H9 (cell line): ENCODE data around the gene ATP2B2. TPM values are rescaled to one million over a fixed set of nuclear protein-coding genes. Genes with fewer than 3 reads are reported as not detected.

Source experiments
- DNase-seq: peaks from one replicate; pipeline ENCODE4 v3.0.0-alpha.2; 2017
- H2AFZ ChIP-seq: one replicate; pipeline ENCODE4 v1.6.1; 2013; ENCODE audit warnings: mild to moderate bottlenecking, low read length, control low read depth, moderate library complexity
- H2AK5ac ChIP-seq: 2 replicates; pipeline ENCODE4 v1.6.1; 2013; ENCODE audit warnings: low read length, control low read depth, mixed read lengths; ENCODE audit not compliant: insufficient read length
- H2BK120ac ChIP-seq: one replicate; pipeline ENCODE4 v1.6.1; 2013; ENCODE audit warnings: low read depth, mild to moderate bottlenecking, low read length, control low read depth, inconsistent platforms; ENCODE audit not compliant: poor library complexity, severe bottlenecking
- H2BK12ac ChIP-seq: 2 replicates; pipeline ENCODE4 v1.6.1; 2013; ENCODE audit warnings: low read length, control low read depth, mixed read lengths, low read depth; ENCODE audit not compliant: insufficient read length
- H2BK15ac ChIP-seq: 2 replicates; pipeline ENCODE4 v1.6.1; 2013; ENCODE audit warnings: low read depth, low read length, control low read depth
- H2BK20ac ChIP-seq: one replicate; pipeline ENCODE4 v1.6.1; 2013; ENCODE audit warnings: low read depth, mild to moderate bottlenecking, low read length, control low read depth, inconsistent platforms; ENCODE audit not compliant: poor library complexity, severe bottlenecking
- H2BK5ac ChIP-seq: 2 replicates; pipeline ENCODE4 v1.6.1; 2013; ENCODE audit warnings: low read length, control low read depth, mixed read lengths; ENCODE audit not compliant: insufficient read length
- H3K14ac ChIP-seq: 2 replicates; pipeline ENCODE4 v1.6.1; 2013; ENCODE audit warnings: low read length, control low read depth; ENCODE audit not compliant: insufficient read depth
- H3K18ac ChIP-seq: 2 replicates; pipeline ENCODE4 v1.6.1; 2013; ENCODE audit warnings: low read depth, mild to moderate bottlenecking, mixed read lengths, low read length, control low read depth; ENCODE audit not compliant: insufficient read length
- H3K23ac ChIP-seq: 2 replicates; pipeline ENCODE4 v1.6.1; 2013; ENCODE audit warnings: low read length, control low read depth, mixed read lengths, low read depth; ENCODE audit not compliant: insufficient read length
- H3K23me2 ChIP-seq: 2 replicates; pipeline ENCODE4 v1.6.1; 2013; ENCODE audit warnings: low read depth, mild to moderate bottlenecking, mixed read lengths, low read length, control low read depth; ENCODE audit not compliant: insufficient read length, poor library complexity, severe bottlenecking
- H3K27ac ChIP-seq: 2 replicates; pipeline ENCODE4 v1.5.1; 2013; ENCODE audit warnings: low read length, control low read depth, mixed read lengths, low read depth; ENCODE audit not compliant: insufficient read length
- H3K27me3 ChIP-seq: 2 replicates; pipeline ENCODE4 v1.6.1; 2013; ENCODE audit warnings: low read length, control low read depth, inconsistent platforms; ENCODE audit not compliant: insufficient read depth
- H3K4ac ChIP-seq: 2 replicates; pipeline ENCODE4 v1.6.1; 2013; ENCODE audit warnings: low read depth, mild to moderate bottlenecking, control low read depth, inconsistent platforms, low read length, moderate library complexity
- H3K4me1 ChIP-seq: 2 replicates; pipeline ENCODE4 v1.6.1; 2013; ENCODE audit warnings: low read length, control low read depth, inconsistent platforms; ENCODE audit not compliant: insufficient read depth
- H3K4me2 ChIP-seq: 2 replicates; pipeline ENCODE4 v1.6.1; 2013; ENCODE audit warnings: low read length, control low read depth, mixed read lengths; ENCODE audit not compliant: insufficient read length, insufficient read depth
- H3K56ac ChIP-seq: 2 replicates; pipeline ENCODE4 v1.6.1; 2013; ENCODE audit warnings: low read depth, mild to moderate bottlenecking, mixed read lengths, low read length, control low read depth; ENCODE audit not compliant: insufficient read length
- H3K79me1 ChIP-seq: 2 replicates; pipeline ENCODE4 v1.6.1; 2013; ENCODE audit warnings: low read depth, mild to moderate bottlenecking, moderate library complexity, low read length, control low read depth, inconsistent platforms; ENCODE audit not compliant: insufficient read depth, poor library complexity, severe bottlenecking
- H3K79me2 ChIP-seq: 2 replicates; pipeline ENCODE4 v1.6.1; 2013; ENCODE audit warnings: low read length, control low read depth, inconsistent platforms; ENCODE audit not compliant: insufficient read depth
- H3K9ac ChIP-seq: 2 replicates; pipeline ENCODE4 v1.6.1; 2013; ENCODE audit warnings: low read length, control low read depth, mixed read lengths; ENCODE audit not compliant: insufficient read length; ENCODE audit errors: extremely low read depth
- H3K9me3 ChIP-seq: one replicate; pipeline ENCODE4 v1.6.1; 2013; ENCODE audit warnings: low read depth, low read length, inconsistent platforms; ENCODE audit not compliant: control insufficient read depth
- H3T11ph ChIP-seq: one replicate; pipeline ENCODE4 v1.6.1; 2013; ENCODE audit warnings: mild to moderate bottlenecking, low read length, control low read depth, inconsistent platforms
- H4K20me1 ChIP-seq: one replicate; pipeline ENCODE4 v1.6.1; 2013; ENCODE audit not compliant: control insufficient read depth, insufficient read length, insufficient read depth
- H4K5ac ChIP-seq: 2 replicates; pipeline ENCODE4 v1.6.1; 2013; ENCODE audit warnings: low read depth, mild to moderate bottlenecking, mixed read lengths, low read length, control low read depth; ENCODE audit not compliant: insufficient read length
- H4K8ac ChIP-seq: replicated peaks from 2 replicates; pipeline ENCODE4 v1.6.1; 2013; ENCODE audit warnings: low read length, control low read depth, mixed read lengths, low read depth; ENCODE audit not compliant: insufficient read length
- H4K91ac ChIP-seq: 2 replicates; pipeline ENCODE4 v1.6.1; 2013; ENCODE audit warnings: low read depth, mild to moderate bottlenecking, moderate library complexity, mixed read lengths, low read length, control low read depth; ENCODE audit not compliant: insufficient read length
- H3K27ac Mint-ChIP-seq, 3 experiments: 2 replicates in 2 of 3; 3 replicates in 1 of 3; pipeline ENCODE4 v1.8.0; 2020 to 2021; ENCODE audit warnings: mixed read lengths in 3 of 3, mild to moderate bottlenecking in 1 of 3, moderate library complexity in 1 of 3
- H3K27me3 Mint-ChIP-seq: 2 replicates; pipeline ENCODE4 v1.8.0; 2021; ENCODE audit warnings: low read depth, mild to moderate bottlenecking, moderate library complexity, mixed read lengths
- H3K36me3 Mint-ChIP-seq, 3 experiments: 2 replicates in 2 of 3; 3 replicates in 1 of 3; pipeline ENCODE4 v1.8.0; 2020 to 2021; ENCODE audit warnings: low read depth in 3 of 3, mixed read lengths in 3 of 3; ENCODE audit not compliant: insufficient read depth in 1 of 3
- H3K4me1 Mint-ChIP-seq, 2 experiments: 2 replicates each; pipeline ENCODE4 v1.8.0; 2020; ENCODE audit warnings: mixed read lengths in 2 of 2
- H3K4me3 Mint-ChIP-seq, 2 experiments: 2 replicates in 1 of 2; 3 replicates in 1 of 2; pipeline ENCODE4 v1.8.0; 2020 to 2021; ENCODE audit warnings: mild to moderate bottlenecking in 2 of 2, mixed read lengths in 2 of 2, moderate library complexity in 1 of 2
- H3K9me3 Mint-ChIP-seq, 2 experiments: 2 replicates in 1 of 2; 3 replicates in 1 of 2; pipeline ENCODE4 v1.8.0; 2020; ENCODE audit warnings: mild to moderate bottlenecking in 2 of 2, mixed read lengths in 2 of 2, moderate library complexity in 1 of 2
- CTCF ChIP-seq: fragments of 200-600 bp; sonication (generic); conservative IDR thresholded peaks from 3 replicates; pipeline ENCODE4 v1.8.0; 2021; ENCODE audit warnings: antibody characterized with exemption, mild to moderate bottlenecking
- WGBS: extraction: QIAGEN DNeasy Blood & Tissue Kit; methylation state at CpG from one replicate; pipeline ENCODE4 v1.1.7; 2013; ENCODE audit warnings: missing lambda C conversion rate, low lambda C conversion rate, mixed read lengths; ENCODE audit not compliant: insufficient read length; ENCODE audit errors: extremely low coverage; 5-methylcytosine and 5-hydroxymethylcytosine counted together
- total RNA-seq: library from RNA; stranded (reverse); gene quantifications from 2 replicates; pipeline ENCODE4 v1.2.1, GENCODE V29; 2021

Gene ATP2B2
- total RNA-seq, 1 experiment from 2014 or later, result 0.33 TPM

GRCh38 chr3:10343526-10343925 is 161.9 kb downstream of the ATP2B2 start:
- TF ChIP-seq CTCF, result no peak
- Histone ChIP-seq H3K9ac (no peak overlapping the region), H3K79me2 (no peaks in the 10 kb centered on the region), H2AFZ (no peak overlapping the region), H2BK12ac (no peak overlapping the region), H4K5ac (no peak overlapping the region), H3K27ac (no peak overlapping the region), H3K9me3 (no peaks in the 10 kb centered on the region), H3K4ac (no peak overlapping the region), H4K20me1 (no peaks in the 10 kb centered on the region), H3K4me1 (0 out of 2 replicates have a peak, but pooled peaks cover 2% of the 10 kb centered on the region), H4K8ac (no peak overlapping the region), H4K91ac (no peak overlapping the region), H3K14ac (no peak overlapping the region), H2BK120ac (no peak overlapping the region), H3K56ac (no peak overlapping the region), H3K23ac (no peak overlapping the region), H3T11ph (no peak overlapping the region), H2AK5ac (no peak overlapping the region), H3K18ac (no peak overlapping the region), H2BK15ac (no peak overlapping the region), H2BK5ac (no peak overlapping the region), H3K79me1 (no peaks in the 10 kb centered on the region), H3K23me2 (no peaks in the 10 kb centered on the region), H3K4me2 (no peak overlapping the region), H3K27me3 (no peaks in the 10 kb centered on the region), H2BK20ac (no peak overlapping the region)
- WGBS, result no CpG with 5 or more reads among the region's 11 CpGs
- DNase-seq, result no peak
- Mint-ChIP-seq H3K4me3 (no peak overlapping the region), H3K27me3 (peaks cover 4% of the 10 kb centered on the region; the same call in 1 of the 2 replicates), H3K36me3 (no peaks in the 10 kb centered on the region; a peak in 1 of 7 replicates), H3K27ac (no peak overlapping the region; a peak in 1 of 7 replicates), H3K9me3 (no peaks in the 10 kb centered on the region), H3K4me1 (peaks cover 7 to 9% of the 10 kb centered on the region in 2 experiments)
